ENCODE data around the gene MAB21L3.

Gene MAB21L3

GRCh38 chr1:116168277-116169032 is 57.3 kb downstream of the MAB21L3 start:
- Mint-ChIP-seq H3K9me3 (no peaks in the 10 kb centered on the region), H3K27ac (peak overlapping the region; percentile 67), H3K27me3 (peaks cover 30% of the 10 kb centered on the region), H3K4me1 (ENCODE audit: low read depth) (peaks cover 35% of the 10 kb centered on the region), H3K4me3 (peak overlapping the region; percentile 79), H3K36me3 (ENCODE audit: low read depth) (no peaks in the 10 kb centered on the region)
- intact Hi-C loops (cut with micrococcal nuclease): loop anchor here (2.0 to 5.0 kb wide), 2 partner anchors 16 to 214 kb away; no protein-coding TSS in a partner anchor

- intact Hi-C loops (cut with micrococcal nuclease): loop anchor here (2.0 to 5.0 kb wide), 2 partner anchors 17 to 212 kb away; no protein-coding TSS in a partner anchor
- H3K4me3 Mint-ChIP-seq: no peak overlapping the region
- no peaks in the 10 kb centered on the region for H3K9me3 Mint-ChIP-seq
- H3K27ac Mint-ChIP-seq: no peak overlapping the region
- peaks cover 30% of the 10 kb centered on the region for H3K27me3 Mint-ChIP-seq
- H3K4me1 Mint-ChIP-seq (ENCODE audit: low read depth): peaks cover 33% of the 10 kb centered on the region
- H3K36me3 Mint-ChIP-seq (ENCODE audit: low read depth): no peaks in the 10 kb centered on the region
Measured at GRCh38 chr1:116169898-116170297, 58.7 kb downstream of the MAB21L3 start.

GRCh38 chr1:116170721-116171589 is 59.8 kb downstream of the MAB21L3 start:
- Mint-ChIP-seq H3K4me3 (no peak overlapping the region), H3K27me3 (peaks cover 30% of the 10 kb centered on the region), H3K27ac (no peak overlapping the region), H3K9me3 (no peaks in the 10 kb centered on the region), H3K4me1 (ENCODE audit: low read depth) (peaks cover 22% of the 10 kb centered on the region), H3K36me3 (ENCODE audit: low read depth) (no peaks in the 10 kb centered on the region)
- intact Hi-C loops (cut with micrococcal nuclease): no loop called here

DNA sequence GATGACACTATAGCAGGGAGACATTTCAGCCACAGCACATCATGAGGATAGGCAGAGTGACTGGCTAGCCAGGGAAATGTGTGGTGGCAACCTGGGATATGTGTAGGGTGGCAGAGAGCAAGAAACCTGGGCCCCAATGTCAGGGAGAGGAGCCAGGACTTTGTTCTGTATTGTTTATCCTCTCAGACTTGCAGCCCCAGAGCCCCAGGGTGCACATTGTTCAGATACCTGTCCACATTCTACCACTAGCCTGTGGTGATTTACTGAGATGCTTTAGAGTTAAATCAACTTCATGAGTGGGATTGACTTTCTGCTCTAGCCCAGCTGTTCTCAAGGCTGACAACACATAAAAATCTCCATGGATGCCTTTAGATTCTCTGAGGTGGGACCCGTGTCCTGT is 61.5 kb downstream of the MAB21L3 start:
- H3K4me1 Mint-ChIP-seq (ENCODE audit: low read depth): peaks cover 12% of the 10 kb centered on the region
- H3K9me3 Mint-ChIP-seq: no peaks in the 10 kb centered on the region
- no peak overlapping the region for H3K4me3 Mint-ChIP-seq
- H3K36me3 Mint-ChIP-seq (ENCODE audit: low read depth): no peaks in the 10 kb centered on the region
- no peak overlapping the region for H3K27ac Mint-ChIP-seq
- intact Hi-C loops (cut with micrococcal nuclease): no loop called here
- H3K27me3 Mint-ChIP-seq: peaks cover 23% of the 10 kb centered on the region

GRCh38 chr1:116175611-116176010 is 64.4 kb downstream of the MAB21L3 start:
- intact Hi-C loops (cut with micrococcal nuclease): no loop called here
- no peaks in the 10 kb centered on the region for H3K4me1 Mint-ChIP-seq (ENCODE audit: low read depth)
- H3K9me3 Mint-ChIP-seq: no peaks in the 10 kb centered on the region
- no peak overlapping the region for H3K4me3 Mint-ChIP-seq
- no peaks in the 10 kb centered on the region for H3K36me3 Mint-ChIP-seq (ENCODE audit: low read depth)
- H3K27me3 Mint-ChIP-seq: peaks cover 3% of the 10 kb centered on the region
- no peak overlapping the region for H3K27ac Mint-ChIP-seq

GRCh38 chr1:116176306-116176789 is 65.1 kb downstream of the MAB21L3 start:
- H3K9me3 Mint-ChIP-seq: no peaks in the 10 kb centered on the region
- H3K36me3 Mint-ChIP-seq (ENCODE audit: low read depth): no peaks in the 10 kb centered on the region
- no peak overlapping the region for H3K27ac Mint-ChIP-seq
- no peak overlapping the region for H3K4me3 Mint-ChIP-seq
- H3K27me3 Mint-ChIP-seq: peaks cover 3% of the 10 kb centered on the region
- intact Hi-C loops (cut with micrococcal nuclease): no loop called here
- no peaks in the 10 kb centered on the region for H3K4me1 Mint-ChIP-seq (ENCODE audit: low read depth)

- Mint-ChIP-seq H3K4me1 (ENCODE audit: low read depth) (no peaks in the 10 kb centered on the region), H3K4me3 (no peak overlapping the region), H3K27me3 (peaks cover 3% of the 10 kb centered on the region), H3K9me3 (no peaks in the 10 kb centered on the region), H3K36me3 (ENCODE audit: low read depth) (no peaks in the 10 kb centered on the region), H3K27ac (no peak overlapping the region)
- intact Hi-C loops (cut with micrococcal nuclease): no loop called here
Measured at GRCh38 chr1:116177861-116178260, 66.7 kb downstream of the MAB21L3 start.

DNA sequence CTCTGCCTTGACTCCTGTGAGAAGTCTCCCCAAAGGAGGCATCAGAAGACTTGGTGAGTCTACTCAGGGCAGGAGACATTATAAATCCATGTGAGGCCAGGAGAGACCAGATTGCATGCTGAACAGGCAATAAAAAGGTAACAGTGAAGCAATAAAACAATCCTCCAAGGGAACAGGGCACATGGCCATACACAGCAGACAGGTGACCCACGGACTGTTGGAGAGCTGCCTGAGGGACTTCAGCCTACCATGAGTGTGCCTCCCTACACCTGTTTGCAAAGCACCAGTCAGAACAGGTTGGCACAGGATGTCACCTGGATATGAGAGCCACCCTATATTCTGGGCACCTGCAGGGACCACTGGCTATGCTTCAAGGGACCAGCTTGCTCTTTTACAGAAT is 67.6 kb downstream of the MAB21L3 start:
- H3K4me1 Mint-ChIP-seq (ENCODE audit: low read depth): no peaks in the 10 kb centered on the region
- intact Hi-C loops (cut with micrococcal nuclease): no loop called here
- H3K36me3 Mint-ChIP-seq (ENCODE audit: low read depth): no peaks in the 10 kb centered on the region
- H3K4me3 Mint-ChIP-seq: no peak overlapping the region
- H3K27me3 Mint-ChIP-seq: peaks cover 5% of the 10 kb centered on the region
- H3K9me3 Mint-ChIP-seq: no peaks in the 10 kb centered on the region
- no peak overlapping the region for H3K27ac Mint-ChIP-seq

DNA sequence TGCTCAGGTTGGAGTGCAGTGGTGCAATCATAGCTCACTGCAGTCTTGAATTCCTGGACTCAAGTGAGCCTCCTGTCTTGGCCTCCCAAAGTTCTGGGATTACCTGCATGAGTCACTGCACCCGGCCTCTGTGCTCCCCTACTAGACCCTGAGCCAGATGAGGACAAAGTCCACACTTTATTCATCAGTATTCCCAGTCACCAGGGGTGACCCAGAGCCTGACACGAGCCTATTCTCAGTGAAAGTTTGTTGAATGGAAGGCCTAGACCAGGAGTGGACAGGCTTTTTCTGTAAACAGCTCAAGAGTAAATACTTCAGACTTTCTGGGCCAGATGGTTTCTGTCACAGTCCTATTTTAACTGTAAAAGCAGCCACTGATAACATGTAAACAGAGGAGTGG is 68.2 kb downstream of the MAB21L3 start:
- intact Hi-C loops (cut with micrococcal nuclease): no loop called here
- Mint-ChIP-seq H3K27ac (no peak overlapping the region), H3K4me1 (ENCODE audit: low read depth) (no peaks in the 10 kb centered on the region), H3K36me3 (ENCODE audit: low read depth) (no peaks in the 10 kb centered on the region), H3K4me3 (no peak overlapping the region), H3K9me3 (no peaks in the 10 kb centered on the region), H3K27me3 (peaks cover 7% of the 10 kb centered on the region)

- no peaks in the 10 kb centered on the region for H3K9me3 Mint-ChIP-seq
- intact Hi-C loops (cut with micrococcal nuclease): no loop called here
- H3K4me3 Mint-ChIP-seq: no peak overlapping the region
- no peaks in the 10 kb centered on the region for H3K36me3 Mint-ChIP-seq (ENCODE audit: low read depth)
- H3K27me3 Mint-ChIP-seq: peaks cover 7% of the 10 kb centered on the region
- no peak overlapping the region for H3K27ac Mint-ChIP-seq
- H3K4me1 Mint-ChIP-seq (ENCODE audit: low read depth): no peaks in the 10 kb centered on the region
Measured at GRCh38 chr1:116179964-116180363, 68.8 kb downstream of the MAB21L3 start.

GRCh38 chr1:116182019-116182714 is 71.0 kb downstream of the MAB21L3 start:
- Mint-ChIP-seq H3K4me3 (no peak overlapping the region), H3K4me1 (ENCODE audit: low read depth) (no peaks in the 10 kb centered on the region), H3K27me3 (peaks cover 7% of the 10 kb centered on the region), H3K27ac (no peak overlapping the region), H3K36me3 (ENCODE audit: low read depth) (no peaks in the 10 kb centered on the region), H3K9me3 (no peaks in the 10 kb centered on the region)
- intact Hi-C loops (cut with micrococcal nuclease): no loop called here
